Left renal cortex interstitium (tissue), 4 donors: ENCODE results near the gene TENT5C. TPM values are rescaled to one million over a fixed set of nuclear protein-coding genes. Genes with fewer than 3 reads are reported as not detected.

Experiments
- DNase-seq, 4 donors: peaks; one replicate each; pipeline ENCODE4 v3.0.0-alpha.2; 2013; ENCODE audit warnings: low read depth in 4 of 4, low spot score in 2 of 4, missing footprints in 1 of 4
- polyA plus RNA-seq, 4 donors: library from polyadenylated mRNA; unstranded; fragments of 120-200 nt; gene quantifications; one replicate each; pipeline ENCODE4 v1.2.1, GENCODE V29; 2013; ENCODE audit not compliant: insufficient read length in 4 of 4

Gene TENT5C
- polyA plus RNA-seq, 4 donors = 2.1 to 4.1 (median 2.7) TPM

DNA sequence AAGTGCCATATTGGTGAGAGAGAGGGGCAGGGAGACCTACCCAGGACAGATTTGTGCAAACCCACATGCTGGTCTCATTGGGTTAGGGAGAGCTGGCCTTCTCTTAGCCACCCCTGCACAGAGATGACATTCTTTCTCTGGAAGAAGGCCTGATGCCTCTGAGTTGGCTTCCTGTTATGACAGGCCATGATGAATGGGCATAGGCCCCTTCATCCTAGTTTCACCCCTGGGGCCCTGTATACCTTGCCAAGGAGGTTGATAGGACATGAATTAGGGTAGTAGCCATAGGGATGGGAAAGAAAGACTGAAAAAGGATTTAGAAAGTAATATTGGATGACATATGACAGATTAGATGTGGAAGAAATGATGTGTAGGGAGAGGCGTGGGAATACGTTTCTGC is 46.6 kb downstream of the TENT5C start:
- DNase-seq = no peak

DNA sequence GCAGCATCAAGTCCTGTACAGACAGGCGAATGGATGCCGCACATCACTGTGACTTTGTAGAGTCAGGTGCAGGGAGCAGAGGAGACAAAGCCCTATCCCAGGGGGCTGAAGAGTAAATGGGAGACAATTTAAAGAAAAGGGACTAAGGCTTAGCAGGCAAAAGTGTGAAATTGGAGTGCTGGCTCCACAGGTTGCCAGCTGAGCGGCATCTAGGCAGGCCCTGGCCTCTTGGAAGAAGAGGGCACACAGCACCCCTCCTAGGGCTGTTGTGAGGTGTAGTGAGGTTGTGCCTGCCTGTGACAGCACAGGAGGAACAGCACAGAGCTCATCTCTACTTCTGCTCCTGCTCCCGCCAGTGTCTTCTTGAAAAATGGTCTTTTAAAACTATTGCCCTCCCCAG is 47.3 kb downstream of the TENT5C start:
- DNase-seq = no peak

DNA sequence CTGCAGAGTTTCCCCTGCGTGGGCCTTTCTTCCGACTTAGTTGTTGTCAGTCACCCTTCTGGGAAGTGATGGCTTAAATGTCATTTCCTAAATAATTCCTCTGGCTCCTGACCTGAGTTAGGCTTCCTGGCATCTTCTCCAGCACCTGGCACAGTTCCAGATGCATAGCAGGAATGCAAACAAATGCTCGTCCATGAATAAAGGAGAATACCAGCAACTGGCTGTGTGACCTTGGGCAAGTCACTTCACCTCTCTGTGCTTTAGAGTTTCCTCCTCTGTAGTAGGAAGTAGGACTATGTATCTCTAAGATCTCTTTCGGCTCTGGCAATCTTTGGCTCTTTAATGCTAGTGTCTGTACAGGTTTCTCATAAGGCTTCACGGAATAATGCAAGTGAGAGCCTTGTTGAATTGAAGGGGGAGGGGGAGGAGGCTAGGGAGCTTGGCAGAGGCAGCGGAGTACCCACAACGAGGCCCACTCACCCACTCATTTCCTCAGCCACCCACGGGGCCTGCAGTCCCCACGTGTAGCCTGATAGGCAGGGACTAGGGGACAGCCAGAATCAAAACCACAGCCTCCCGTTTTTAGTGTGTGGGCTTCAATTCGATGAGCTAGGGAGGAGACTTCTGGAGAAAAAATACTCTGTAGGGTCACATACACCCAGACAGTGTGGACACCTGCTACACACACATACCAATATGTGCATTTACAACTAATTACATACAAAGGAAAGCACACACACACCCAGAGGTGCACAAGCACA is 48.1 kb downstream of the TENT5C start:
- DNase-seq = no peak

DNA sequence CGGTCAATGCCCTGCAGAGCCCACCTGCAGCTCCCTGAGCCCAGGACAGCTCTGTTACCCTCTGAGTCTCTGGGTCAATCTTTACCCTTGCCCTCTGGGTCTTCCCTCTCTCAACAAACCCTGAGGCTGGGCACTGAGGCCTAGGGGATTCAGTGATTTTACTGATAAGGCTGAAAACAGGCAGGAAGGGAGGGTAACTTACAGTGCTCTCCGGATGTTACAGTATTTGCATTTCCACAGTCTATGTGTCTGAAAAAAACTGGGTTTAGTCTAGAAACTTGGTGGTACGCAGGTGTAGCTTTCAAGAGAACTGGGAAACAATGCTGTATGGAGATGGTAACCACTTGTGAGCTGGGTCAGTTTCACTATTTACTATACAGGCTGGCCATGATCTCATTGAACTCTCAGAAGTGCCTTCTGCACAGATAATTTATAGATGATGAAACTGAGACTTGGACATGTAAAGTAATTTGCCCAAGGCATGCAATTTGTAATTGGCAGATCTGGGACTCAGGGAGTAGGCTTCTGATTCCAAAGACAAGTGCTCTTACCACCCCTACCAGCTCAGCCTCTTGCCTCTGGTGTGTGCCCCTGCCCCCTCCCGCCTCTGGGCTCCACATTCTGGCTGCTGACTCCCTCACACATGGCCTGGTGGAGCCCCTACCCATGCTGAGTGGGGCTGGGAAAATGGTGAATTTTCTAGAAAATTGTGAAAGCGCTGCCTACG is 48.8 kb downstream of the TENT5C start:
- DNase-seq = no peak

DNA sequence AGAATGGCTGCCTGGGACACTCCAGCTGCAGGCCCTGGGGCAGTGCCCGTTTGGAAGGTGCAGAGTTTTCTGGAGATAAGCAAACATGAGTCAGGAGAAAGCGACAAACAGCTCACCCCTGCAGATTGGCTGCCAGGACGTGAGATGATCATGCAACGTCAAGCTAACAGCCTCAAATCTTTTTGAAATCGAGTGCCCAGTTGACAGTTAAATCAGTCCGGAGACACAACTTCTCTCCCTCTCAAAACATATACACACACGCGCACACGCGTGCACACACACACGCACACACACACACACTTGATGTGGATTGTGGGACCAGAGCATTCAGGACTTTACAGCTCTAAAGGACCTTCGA is 49.4 kb downstream of the TENT5C start:
- DNase-seq = no peak

DNA sequence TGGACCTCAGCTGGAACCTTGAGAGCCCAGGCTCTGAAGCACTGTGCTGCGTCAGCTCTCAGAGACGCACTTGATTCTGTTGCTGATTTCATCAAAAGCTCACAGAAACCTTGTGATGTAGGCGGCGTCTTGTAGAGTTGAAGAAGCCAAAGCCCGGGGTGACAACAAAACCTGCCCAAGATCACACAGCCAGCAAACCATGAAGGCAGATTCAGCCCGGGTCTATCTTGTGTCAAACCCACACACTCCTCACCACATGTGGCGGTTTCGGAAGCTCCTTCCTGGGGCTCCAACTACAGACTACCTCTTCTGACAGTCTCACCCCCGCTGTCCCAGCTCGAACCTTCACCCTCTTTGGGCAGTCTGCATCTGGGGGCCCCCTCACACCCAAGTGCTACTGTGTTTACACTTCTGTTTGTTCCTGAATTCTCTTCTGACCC is 50.4 kb downstream of the TENT5C start:
- DNase-seq = no peak

DNA sequence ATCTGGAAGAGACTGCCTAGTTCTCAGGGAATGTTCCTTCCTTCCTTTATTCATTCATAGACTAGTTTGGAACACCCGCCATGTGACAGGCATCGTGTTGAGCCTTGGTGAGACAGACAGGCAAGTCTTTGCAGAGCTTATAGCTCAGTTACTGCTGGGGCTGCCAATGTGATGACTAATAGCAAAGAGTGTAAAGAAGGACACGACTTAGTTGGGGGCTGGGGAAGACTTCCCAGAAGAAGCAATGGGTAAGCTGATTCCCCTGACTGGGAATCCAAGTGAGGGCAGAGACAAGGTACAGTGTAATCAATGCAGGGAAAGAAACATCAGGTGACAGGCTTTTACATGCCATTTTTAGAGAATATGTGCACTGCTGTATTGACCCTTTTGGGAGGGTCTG is 51.2 kb downstream of the TENT5C start:
- no peak for DNase-seq

DNA sequence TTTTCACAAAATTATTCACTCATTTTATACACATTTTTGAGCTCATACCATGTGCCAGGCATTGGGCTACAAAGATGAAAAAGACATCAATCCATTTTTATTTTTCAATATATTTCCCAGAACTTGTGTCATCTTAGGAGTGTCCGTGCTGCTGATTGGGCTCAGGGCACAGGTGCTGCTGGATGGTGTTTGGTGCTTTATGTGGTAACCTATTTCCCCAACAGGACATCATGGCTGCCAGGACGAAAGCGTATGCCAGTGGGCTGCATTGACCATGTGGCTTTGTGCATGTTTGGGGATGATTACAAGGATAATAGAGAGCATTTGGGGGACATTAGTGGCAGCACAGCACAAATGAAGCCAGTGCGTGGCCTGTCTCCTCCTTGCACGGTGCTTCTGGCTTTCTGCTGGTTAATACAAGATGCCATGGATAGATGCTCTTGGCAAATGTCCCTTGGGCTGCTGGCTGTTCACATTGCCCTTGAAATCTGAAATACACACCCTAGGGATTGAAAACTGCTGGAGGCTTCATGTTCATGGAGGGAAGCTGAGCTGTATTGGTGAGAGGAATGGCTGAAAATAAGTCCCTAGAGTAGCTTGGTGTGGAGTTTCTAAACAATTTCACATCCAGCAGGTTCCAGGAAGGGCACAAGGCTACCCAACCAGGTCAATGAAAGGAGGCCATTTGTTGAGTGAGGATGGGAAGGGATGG is 52.3 kb downstream of the TENT5C start:
- DNase-seq = no peak

DNA sequence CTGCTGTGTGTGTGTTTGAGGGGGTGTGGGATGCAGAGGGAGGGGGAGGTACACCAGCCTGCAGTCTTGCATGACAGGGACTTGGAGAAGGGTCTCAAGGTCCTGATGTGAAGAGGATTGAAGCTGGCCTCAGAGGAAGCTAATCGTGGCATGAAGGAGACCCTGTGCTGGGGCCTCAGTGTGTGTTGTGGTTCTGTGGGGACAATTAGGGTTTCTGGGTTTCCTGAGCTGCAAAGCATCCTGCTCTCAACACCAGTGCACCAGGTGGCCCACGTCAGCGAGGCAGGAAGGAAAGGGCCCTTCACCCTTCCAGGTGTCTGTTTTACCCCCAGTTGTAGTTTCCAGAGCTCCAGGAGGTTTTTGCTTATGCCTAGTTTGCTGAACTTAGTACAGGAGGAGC is 52.8 kb downstream of the TENT5C start:
- DNase-seq = no peak

DNA sequence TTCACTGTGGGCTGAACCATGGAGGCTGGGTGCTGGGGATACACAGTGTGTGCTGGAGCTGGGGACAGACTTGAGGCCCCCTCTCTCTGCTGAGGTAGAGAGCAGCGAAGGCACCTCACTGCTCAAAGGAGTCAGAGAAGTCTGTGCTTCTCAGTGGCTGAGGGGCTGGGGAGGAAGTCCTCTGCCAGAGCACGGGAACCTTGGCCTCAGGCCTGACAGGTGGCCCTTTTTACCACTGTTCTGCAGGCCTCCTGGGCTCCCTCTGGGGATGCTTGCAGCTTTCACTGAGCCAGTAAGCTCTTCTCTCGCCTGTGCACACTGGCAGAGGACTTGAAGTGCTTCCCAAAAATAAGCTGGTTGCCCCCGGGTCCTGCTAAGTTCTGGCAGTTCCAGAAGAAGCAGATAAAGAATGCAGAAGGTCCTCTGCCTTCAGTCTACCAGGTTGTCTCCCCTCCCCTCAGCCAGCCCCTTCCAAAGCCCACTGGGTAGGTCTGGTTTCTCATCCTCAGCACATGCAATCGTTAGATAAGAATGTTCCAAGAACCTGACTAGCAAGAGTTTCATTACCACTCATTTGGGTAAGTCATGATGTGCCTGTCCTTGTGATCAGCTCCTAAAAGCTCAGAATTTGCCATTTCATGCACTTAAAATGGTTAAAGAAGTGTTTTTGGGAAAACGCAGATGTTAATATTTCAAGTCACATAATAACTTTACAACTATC is 53.9 kb downstream of the TENT5C start:
- no peak for DNase-seq

DNA sequence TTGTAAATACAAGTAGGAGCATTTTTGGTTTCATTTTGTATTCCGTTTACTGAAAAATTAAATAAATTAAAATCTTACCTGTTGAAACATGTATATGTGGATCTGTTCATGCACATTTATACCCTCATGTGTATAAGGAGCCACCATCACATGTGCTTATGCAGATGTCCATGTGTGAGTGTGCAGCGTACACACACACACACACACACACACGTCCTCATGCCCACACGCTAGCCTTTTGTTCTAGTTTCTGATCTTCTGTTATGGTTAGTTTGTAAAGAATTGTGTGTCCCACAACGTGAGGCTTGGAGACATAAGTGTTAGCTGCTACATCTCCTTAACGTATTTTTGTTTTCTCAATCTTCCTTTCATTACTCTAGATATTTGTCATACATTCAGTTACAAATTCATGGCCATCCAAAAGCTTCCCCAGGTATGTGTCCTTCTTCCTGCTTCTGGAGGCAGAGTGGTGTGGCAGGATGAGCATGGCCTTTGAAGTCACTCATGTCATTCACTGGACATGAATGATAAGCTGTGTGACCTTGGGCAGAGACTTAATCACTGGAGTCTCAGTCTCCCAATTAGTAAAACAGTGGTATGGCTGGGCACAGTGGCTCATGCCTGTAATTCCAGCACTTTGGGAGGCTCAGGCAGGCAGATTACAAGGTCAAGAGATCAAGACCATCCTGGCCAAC is 54.6 kb downstream of the TENT5C start:
- no peak for DNase-seq

DNA sequence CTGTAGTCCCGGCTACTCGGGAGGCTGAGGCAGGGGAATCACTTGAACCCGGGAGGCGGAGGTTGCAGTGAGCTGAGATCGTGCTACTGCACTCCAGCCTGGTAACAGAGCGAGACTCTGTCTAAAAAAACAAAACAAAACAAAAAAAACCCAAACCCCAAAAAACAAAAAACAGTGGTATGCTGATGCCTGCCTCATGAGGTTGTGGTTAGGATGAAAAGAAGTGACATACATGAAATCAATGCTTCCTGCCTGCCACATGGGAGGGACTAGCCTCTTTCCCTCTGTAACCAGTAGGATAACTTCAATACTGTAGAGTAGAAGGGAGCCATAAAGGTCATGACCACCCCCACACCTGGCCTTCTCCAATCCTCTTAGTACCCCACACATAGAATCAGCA is 55.2 kb downstream of the TENT5C start:
- DNase-seq = no peak

DNA sequence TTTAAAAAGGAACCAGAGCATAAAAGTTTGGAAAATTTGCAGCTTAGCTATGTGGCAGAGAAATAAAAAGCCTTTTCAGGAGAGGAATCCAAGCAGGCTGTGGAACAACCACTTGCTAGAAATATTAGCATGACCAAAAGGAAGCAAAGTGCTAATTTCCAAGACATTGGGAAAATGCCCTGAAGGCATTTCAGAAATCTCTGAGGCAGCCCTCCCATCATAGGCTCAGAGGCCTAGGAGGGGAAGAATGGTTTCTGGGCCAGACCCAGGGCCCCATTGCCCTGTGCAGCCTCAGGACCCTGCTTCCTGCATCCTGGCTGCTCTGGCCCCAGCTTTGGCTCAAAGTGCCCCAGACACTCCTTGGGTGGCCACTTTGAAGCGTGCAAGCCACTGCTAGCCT is 56.8 kb downstream of the TENT5C start:
- no peak for DNase-seq

DNA sequence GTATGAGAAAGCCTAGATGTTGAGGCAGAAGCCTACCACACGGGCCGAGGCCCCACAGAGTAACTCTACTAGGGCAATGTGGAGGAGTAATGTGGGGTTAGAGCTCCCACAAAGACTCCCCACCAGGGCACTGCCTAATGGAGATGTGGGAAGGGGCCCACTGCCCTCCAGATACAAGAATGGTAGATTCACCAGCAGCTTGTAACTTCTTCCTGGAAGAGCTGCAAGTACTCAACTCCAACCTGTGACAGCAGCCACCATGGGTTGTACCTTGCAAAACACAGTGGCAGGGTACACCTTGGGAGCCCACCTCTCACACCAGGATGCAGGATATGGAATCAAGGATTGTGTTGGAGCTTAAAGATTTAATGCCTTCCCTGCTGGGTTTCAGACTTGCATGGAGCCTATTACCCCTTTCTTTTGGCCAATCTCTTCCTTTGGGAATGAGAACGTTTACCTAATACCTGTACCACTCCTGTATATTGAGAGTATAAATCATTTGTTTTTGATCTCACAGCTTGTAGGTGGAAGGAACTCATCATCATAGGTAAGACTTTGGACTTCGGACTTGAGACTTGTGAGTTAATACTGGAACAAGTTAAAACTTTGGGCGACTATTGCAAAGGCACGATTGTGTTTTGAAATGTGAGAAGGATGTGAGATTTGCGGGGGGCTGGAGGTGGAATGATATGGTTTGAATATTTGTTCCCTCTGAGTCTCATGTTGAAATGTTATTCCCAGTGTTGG is 57.5 kb downstream of the TENT5C start:
- no peak for DNase-seq

DNA sequence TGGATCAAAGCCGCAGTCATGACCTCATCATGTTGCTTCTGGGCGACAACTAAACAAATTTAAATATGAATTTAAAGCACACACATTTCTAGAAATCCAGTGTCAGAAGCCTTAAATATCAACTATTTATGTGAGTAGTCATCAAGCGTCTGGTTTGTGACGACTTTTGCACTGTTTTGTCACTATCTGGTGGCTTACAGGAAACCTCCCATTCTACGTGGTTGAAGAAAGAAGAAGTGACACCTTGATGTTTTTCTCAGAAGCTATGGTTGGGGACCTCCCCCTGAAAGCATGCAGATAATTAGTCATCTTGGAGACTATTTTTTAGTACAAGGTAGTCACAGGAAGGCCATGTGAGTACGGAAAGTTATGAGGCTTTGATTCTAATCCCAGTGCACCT is 58.5 kb downstream of the TENT5C start:
- DNase-seq = no peak

DNA sequence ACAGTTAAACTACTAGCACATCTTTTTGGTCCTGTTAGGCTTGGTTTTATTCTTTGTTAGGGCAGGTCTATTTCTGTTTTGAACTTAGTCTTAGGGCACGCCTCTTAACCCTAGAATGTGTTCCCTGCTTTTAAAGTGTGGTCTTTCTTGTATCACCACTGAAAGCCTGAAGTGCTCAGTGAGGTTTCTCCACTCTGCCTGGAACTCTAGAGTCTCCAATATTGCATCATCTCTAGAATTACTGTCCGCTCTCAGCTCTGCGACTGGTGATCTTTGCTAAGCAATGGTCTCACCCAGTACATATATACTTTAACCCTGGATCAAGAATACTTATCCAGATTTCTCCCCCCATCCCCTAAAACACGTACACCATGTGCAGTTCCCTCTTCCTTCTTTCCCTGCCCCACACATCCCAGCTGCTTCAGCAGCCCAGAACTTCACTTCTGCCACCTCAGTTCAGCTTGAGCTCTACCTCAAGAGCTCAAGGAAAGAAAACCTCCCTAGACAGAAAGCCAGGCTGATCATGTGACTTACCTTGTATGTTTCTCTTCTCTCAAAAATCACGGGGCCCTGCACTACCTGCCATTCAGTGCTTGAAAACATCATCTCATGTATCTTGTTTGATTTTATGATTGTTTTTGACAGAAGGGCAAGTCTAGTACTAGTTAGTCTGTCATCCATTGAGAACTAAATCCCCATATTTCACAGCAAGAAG is 59.9 kb downstream of the TENT5C start:
- DNase-seq = no peak

DNA sequence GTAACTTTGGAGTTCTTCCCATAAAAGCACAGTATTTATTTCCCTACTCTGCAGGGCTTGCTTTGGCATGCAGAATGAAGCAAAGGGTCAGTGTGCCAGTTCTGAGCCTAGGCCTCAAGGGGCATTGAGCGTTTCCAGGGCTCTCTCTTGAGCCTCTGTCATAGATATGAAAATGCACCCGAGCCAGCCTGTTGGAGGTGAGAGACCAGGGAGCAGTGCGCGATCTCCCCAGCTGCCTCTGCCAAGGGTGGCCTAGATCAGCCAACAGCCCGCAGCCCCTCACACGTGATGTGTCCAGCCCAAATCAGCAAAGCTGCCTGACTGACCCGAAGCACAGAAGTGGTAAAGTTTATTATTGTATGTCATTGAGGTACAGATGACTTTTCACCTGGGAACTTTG is 63.7 kb downstream of the TENT5C start:
- no peak for DNase-seq

DNA sequence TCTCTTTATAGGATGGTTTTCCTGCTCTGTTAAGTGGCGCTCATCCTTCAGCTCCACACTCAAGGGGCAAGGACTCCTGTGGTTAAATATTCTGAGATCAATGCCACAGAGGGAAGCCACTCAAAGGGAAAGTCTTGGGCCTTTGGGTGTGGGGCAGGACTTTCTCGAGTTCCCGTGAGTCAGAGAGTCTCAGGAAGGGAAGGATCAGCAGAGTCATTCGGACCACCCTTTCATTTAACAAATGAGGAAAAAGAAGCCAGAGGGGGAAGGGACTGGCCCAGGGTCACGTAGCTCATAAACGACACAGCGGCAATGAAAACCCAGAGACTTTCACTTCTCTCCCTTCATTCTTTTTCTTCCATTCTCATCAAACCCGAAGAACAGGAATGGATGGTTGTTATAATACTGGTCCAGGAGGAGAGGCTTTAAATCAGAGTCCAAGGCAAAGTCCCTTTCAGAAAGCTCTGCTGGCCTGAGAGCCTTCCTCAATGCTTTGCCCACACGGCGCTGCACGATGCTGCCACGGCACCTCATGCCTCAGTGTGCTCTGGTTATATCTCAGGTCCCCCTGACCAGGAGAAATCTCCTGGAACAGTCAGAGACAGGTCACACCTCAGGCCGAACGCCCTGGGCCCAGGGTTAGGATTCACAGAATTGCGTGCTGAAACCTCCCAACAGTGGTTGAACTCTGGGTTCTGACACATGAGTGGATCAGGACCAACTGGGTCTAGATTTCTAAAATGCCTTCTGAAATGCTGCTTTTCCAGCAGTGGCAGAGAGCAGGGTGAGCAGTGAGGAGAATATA is 65.3 kb downstream of the TENT5C start:
- DNase-seq = no peak
